ENCODE results near the gene ARSA. TPM values are rescaled to one million over a fixed set of nuclear protein-coding genes. Genes with fewer than 3 reads are reported as not detected.

Gene ARSA
- total and polyA plus RNA-seq, 2 donors (not counting 3 experiments of a cell fraction or from before 2014, with no cell fraction given): 22.3 to 33.6 TPM

- no peak overlapping the region for H3K27ac ChIP-seq (ENCODE audit: insufficient read depth, low read depth, low read length)
- no peaks in the 10 kb centered on the region for H4K20me1 ChIP-seq (replicated peaks; ENCODE audit: control insufficient read depth, extremely low read depth, insufficient read depth, low read length)
- no peak for TF ChIP-seq MAX (IDR thresholded peaks at IDR 0.05; ENCODE audit: insufficient read depth, insufficient read length)
- no peak for TF ChIP-seq FOS (IDR thresholded peaks at IDR 0.05; ENCODE audit: borderline replicate concordance, insufficient read depth, low read length)
- TF ChIP-seq EZH2 (IDR thresholded peaks at IDR 0.05; ENCODE audit: borderline replicate concordance, low read depth, low read length, severe bottlenecking): no peak
- no peak for TF ChIP-seq JUN (IDR thresholded peaks at IDR 0.05; ENCODE audit: borderline replicate concordance, insufficient read depth, insufficient read length, low read depth)
- no peak for TF ChIP-seq MYC (IDR thresholded peaks at IDR 0.05; ENCODE audit: low read depth, low read length)
- TF ChIP-seq CTCF (IDR thresholded peaks at IDR 0.05; ENCODE audit: extremely low read depth in 1 of 2, insufficient read depth in 1 of 2, low read depth in 1 of 2, low read length in 2 of 2): no peak
- POLR2A ChIA-PET: no interaction called here
- CTCF ChIA-PET: interaction anchor here (1.2 kb wide), 1 partner anchor 9 kb away, joined by 3 read pairs; no protein-coding TSS in a partner anchor
- H3K27me3 ChIP-seq (ENCODE audit: control insufficient read depth in 2 of 2, insufficient read depth in 2 of 2, low read length in 2 of 2): peaks cover 3 to 4% of the 10 kb centered on the region in 2 experiments
- no TSS peak for BruUV-seq (replicated peaks)
- H3K79me2 ChIP-seq (ENCODE audit: control insufficient read depth, insufficient read depth, low read length): no peaks in the 10 kb centered on the region
- H3K36me3 ChIP-seq (ENCODE audit: control insufficient read depth in 2 of 2, extremely low read depth in 1 of 2, insufficient read depth in 2 of 2, low read length in 2 of 2): no peaks in the 10 kb centered on the region
- H3K9ac ChIP-seq (replicated peaks; ENCODE audit: extremely low read depth, insufficient read depth, low read length): no peak overlapping the region
- no peak overlapping the region for H3K4me2 ChIP-seq (ENCODE audit: insufficient read depth, low read length)
- FAIRE-seq: no peak
- no peak overlapping the region for H3K4me3 ChIP-seq (replicated peaks in 1 of 3; ENCODE audit: insufficient read depth in 1 of 3, low read depth in 1 of 3, low read length in 3 of 3)
- no peaks in the 10 kb centered on the region for H3K4me1 ChIP-seq (ENCODE audit: control insufficient read depth, extremely low read depth, insufficient read depth, low read length)
- H3K9me3 ChIP-seq (replicated peaks; ENCODE audit: control insufficient read depth, insufficient read depth, low read length): no peaks in the 10 kb centered on the region
- H3K9me1 ChIP-seq (replicated peaks; ENCODE audit: control insufficient read depth, extremely low read depth, insufficient read depth, low read length): no peaks in the 10 kb centered on the region
- no peak for DNase-seq (ENCODE audit: low read depth, low spot score)
- H2AFZ ChIP-seq (ENCODE audit: low read depth, low read length): no peak overlapping the region
- intact Hi-C loops (cut with micrococcal nuclease) (no loop called here), dilution Hi-C loops (cut with MboI; ENCODE audit: extremely low pct_ligation_motif_present, low sequenced_read_pairs) (no loop called here)
Measured at GRCh38 chr22:50612168-50612527, 15.8 kb downstream of the ARSA start.
